Middle frontal gyrus (tissue), 1 donor: Measurements from ENCODE around the gene LCA5L.

Source experiments
- DNase-seq: peaks from one replicate; pipeline ENCODE4 v3.0.0-alpha.2; 2015; ENCODE audit warnings: low spot score; ENCODE audit errors: extremely low spot score

Gene LCA5L

DNA sequence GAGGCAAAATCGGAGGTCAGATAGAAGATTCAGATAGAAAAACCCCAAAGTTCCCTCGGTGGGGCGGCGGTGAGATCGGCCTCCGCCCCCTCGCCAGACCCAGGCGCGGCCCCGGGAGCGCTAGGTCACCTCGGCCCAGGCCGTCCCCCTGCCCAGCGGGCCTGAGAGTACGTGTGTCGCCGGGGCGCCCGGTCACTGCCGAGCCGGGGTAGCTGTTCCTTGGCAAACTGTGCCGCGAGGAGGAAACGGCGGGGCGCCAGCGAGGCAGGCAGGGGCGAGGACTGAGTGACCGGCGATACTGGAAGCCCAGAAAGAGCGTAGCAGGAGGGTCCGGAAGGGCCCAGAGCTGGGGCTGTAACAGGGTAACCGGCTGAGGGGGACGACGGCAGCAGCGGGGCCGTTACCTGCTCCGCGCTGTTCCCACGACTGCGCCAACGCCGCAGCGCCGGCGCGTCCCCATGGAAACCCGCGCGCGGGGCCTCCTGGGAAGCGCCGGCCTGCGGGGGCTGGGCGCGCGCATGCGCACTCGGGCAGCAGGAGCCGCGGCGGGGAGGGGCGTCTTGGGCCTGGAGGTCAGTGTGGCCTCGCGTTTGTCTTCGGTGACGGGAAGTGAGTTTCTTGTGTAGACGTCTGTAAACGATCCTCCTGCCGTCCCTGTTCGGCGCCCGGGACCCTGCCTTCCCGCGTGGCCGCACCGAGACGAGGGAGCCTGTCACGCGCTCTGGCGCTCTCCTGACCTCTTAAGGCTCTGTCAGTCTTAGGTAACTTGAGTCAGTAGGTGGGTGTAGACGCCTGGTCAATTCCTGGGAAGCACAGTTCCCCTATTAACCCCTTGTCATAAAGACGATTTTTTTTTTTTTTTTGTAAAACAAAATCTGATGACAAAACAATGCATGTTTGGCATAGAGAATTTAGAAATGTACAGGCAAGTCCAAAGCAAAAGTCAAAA lies at the start of gene LCA5L:
Gene LCA5L, minus strand, starts transcription at position 458 of the 949 bp plus-strand sequence. CDS start 17,285 bp downstream, outside the sequence.
- peak; percentile 76 for DNase-seq

- no peak for DNase-seq
Measured at GRCh38 chr21:39489380-39489924, 43.9 kb upstream of the LCA5L start.

GRCh38 chr21:39484711-39485276 lies 39.2 kb upstream of the LCA5L start:
- DNase-seq: no peak

- no peak for DNase-seq
Measured at GRCh38 chr21:39483917-39484316, 38.3 kb upstream of the LCA5L start.

- DNase-seq: no peak
Measured at GRCh38 chr21:39481886-39482285, 36.3 kb upstream of the LCA5L start.

- no peak for DNase-seq
Measured at GRCh38 chr21:39480271-39480670, 34.7 kb upstream of the LCA5L start.

GRCh38 chr21:39479814-39480182 lies 34.2 kb upstream of the LCA5L start:
- no peak for DNase-seq

DNA sequence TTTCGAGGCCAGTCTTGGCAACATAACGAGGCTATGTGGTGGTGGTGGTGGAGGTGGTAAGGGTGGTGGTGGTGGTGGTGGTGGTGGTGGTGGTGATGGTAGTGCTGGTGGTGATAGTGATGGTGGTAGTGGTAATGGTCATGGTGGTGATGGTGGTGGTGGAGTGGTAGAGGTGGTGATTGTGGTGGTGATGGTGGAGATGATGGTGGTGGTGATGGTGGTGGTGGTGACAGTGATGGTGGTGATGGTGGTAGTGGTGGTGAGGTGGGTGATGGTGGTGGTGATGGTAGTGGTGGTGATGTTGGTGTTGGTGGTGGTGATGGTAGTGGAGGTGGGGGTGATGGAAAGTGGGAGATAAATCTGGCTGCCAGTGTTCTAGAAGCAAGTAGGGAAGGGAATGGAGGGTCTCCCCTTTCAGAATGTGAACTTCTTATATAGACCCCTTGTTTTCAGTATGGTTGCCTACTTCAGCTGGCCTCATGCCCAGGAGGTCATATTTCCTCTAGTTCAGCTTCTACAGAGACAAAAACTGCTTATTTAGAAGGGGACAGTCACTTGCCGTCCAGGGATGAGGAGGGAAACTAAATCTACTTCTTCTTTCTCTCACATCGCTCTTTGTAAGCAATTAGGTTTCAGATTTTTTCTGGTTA lies 33.7 kb upstream of the LCA5L start:
- no peak for DNase-seq

DNA sequence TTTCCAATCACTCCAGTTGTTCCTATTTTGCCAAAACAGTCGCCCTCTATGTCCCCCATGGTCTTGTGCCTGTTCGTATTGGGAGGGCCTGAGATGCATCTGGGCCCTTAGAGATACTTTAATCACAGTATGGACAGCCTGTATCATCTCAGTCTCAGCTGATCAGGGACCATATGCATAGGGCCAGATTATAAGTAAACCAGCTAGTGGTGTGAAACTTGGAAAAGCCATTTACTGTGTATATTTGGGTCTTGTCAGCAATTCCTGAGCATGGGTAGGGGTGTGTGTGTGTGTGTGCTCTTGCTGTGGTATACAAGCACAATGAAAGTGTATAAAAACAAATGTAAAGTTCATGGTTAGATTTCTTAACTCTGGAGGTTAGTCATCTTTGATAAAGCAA lies 29.0 kb upstream of the LCA5L start:
- DNase-seq: no peak

DNA sequence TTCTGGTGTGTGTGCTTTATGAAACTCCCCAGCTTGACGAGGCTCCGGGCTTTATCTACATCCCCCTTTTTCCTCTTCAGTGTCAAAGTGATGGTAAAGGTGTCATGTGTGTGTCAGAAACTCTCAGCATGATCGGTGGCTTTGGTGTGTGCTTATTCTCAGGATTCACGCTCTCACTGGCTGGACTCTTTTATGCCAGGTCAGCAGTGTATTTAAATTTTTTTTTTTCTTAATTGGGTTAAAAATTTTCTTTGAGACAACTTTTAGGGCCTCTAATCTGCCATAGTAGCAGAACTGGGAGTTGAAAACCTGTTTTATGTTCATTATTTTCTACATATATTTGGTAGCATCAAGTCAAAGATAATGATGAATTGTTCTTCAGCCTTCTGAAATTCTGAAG lies 27.2 kb upstream of the LCA5L start:
- DNase-seq: no peak

- no peak for DNase-seq
Measured at GRCh38 chr21:39471598-39471997, 26.0 kb upstream of the LCA5L start.

DNA sequence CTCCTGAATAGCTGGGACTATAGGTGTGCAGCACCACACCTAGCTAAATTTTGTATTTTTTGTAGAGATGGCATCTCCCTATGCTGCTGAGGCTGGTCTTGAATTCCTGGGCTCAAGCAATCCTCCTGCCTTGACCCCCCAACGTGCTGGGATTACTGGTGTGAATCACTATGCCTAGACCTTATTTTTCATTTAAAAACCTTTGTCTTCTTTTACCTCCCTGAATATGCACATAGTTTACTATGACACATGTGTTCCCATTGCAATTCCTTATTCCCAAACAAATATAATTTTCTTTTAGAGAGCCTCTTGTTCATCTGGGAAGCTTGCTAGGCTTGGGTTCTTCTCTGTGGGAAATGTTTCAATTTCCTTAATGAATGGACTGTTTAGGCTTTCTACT lies 23.0 kb upstream of the LCA5L start:
- no peak for DNase-seq

DNA sequence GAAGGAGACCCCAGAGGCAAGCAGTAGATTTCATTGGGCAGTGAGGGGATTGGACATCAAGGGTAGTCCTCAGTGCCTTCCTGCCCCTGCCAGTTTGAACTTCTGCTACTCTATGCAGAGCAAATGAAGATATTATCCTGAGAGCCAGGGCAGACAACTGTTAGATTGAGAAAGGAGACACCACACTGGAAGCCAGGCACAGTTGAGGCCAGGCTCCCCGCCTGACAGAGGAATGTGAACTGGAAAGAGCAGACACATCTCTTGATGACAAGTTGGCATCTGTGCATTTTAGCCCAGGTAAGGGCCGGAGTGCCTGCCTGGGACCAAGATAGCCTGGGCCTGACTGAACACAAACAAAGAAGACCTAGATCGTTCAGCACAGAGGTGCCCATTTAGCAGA lies 22.2 kb upstream of the LCA5L start:
- DNase-seq: no peak

GRCh38 chr21:39466584-39466983 lies 21.0 kb upstream of the LCA5L start:
- no peak for DNase-seq

DNA sequence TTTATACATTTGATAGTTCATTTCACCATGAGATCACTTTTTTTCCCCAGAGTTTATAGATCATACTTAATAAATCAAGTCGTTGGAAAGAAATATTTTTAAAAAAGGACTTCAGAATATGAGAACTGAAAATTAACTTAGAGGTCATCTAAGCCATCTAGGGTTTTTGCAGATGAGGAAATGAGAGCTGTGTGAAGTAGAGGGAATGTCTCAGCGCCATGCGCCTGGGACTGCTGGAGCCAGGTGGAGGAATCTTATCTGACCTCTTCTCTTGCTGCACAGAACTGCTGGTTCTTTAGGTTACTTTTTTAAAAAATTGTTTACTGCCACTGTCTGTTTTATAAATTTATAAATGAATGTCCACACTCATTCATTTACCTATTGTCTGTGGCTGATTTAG lies 17.7 kb upstream of the LCA5L start:
- no peak for DNase-seq

- no peak for DNase-seq
Measured at GRCh38 chr21:39461419-39461818, 15.8 kb upstream of the LCA5L start.

GRCh38 chr21:39456665-39457064 lies 11.1 kb upstream of the LCA5L start:
- no peak for DNase-seq

DNA sequence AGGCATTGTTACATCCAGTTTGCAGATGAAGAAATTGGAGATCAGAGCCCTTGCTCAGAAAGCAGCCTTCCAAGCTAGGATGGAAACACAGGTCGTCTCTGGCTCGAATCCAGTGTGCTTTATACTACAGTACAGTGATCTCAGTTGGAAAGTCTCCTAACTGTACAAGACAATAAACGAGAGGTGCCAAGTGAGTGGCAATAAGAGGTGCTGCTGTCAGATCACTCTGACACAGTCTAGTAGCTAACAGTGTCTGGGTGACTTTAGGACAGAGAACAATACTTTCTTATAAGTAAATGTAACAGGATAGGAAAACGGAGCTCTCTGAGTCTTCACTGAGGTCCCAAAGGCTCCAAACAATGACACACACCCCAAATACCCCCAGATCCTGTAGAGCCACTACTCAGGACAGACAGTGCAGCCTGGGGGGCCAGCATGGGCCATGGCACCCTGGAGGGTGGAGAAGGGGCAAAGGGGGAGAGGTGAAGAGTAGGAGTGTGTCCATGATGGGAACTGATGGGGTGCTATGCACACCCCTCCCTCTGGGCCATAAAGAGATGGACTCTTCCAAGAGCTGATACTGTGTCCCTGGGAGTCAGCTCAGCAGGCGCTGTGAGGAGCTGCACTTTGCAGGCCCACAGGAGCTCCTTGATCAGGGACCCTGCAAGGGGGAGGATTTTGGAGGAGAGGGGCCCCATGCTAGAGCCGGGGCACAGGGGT lies 9.5 kb upstream of the LCA5L start:
- no peak for DNase-seq

GRCh38 chr21:39453571-39454179 lies 8.1 kb upstream of the LCA5L start:
- DNase-seq: no peak

DNA sequence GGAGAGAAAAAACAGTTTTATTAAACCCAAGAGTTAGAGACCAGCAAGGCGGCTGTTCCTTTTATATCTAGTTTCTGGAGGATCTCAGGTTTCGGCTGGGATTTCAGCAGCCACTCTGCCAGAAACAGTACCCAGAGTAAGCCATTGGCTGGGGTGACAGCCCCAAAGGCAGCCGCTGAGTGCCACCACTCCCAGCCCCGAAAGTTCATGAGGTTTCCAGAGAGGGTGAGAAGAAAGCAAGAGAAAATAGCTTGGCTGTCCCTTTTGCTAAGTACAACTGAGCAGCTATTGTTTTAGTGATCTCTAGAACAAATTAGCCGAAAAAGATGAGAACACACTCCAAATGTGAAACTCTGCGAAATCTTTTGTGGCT lies 7.4 kb upstream of the LCA5L start:
- DNase-seq: no peak
